Urinary bladder (tissue), 4 donors: ENCODE results near the gene SLC6A7. TPM values are rescaled to one million over a fixed set of nuclear protein-coding genes. Genes with fewer than 3 reads are reported as not detected.
"Not testable (repeated sequence)": the region's sequence is repeated elsewhere in the genome, so short reads cannot be mapped to it uniquely, and the experiment has no call there.

Experiments
- DNase-seq: peaks from one replicate; pipeline ENCODE4 v3.0.0-alpha.2; 2015; ENCODE audit errors: extremely low spot score
- H3K27ac ChIP-seq: one replicate; pipeline ENCODE4 v1.5.1; 2013; ENCODE audit warnings: low read depth, mild to moderate bottlenecking, moderate library complexity
- H3K36me3 ChIP-seq: one replicate; pipeline ENCODE4 v1.6.1; 2013; ENCODE audit warnings: mild to moderate bottlenecking, moderate library complexity; ENCODE audit not compliant: insufficient read depth
- H3K4me1 ChIP-seq: one replicate; pipeline ENCODE4 v1.6.1; 2013; ENCODE audit warnings: mild to moderate bottlenecking, moderate library complexity; ENCODE audit not compliant: insufficient read depth
- H3K4me3 ChIP-seq: one replicate; pipeline ENCODE4 v1.5.1; 2013; ENCODE audit warnings: low read depth, low read length
- WGBS: extraction: QIAGEN DNeasy Blood & Tissue Kit; methylation state at CpG from one replicate; pipeline ENCODE4 v1.1.7; 2013; 5-methylcytosine and 5-hydroxymethylcytosine counted together
- polyA plus RNA-seq: library from polyadenylated mRNA; stranded (reverse); fragments of 200-250 nt; gene quantifications from one replicate; pipeline ENCODE4 v1.2.3, GENCODE V29; 2013
- total RNA-seq: library from RNA; depleted of rRNA; stranded (reverse); fragments of >200 nt; gene quantifications from one replicate; pipeline ENCODE4 v1.2.3, GENCODE V29; 2014
- donor health status: healthy with polysubstance abuse.
- donor health status: healthy.

Gene SLC6A7
- total and polyA plus RNA-seq, 2 donors, result 0.01 TPM; not detected in 1

DNA sequence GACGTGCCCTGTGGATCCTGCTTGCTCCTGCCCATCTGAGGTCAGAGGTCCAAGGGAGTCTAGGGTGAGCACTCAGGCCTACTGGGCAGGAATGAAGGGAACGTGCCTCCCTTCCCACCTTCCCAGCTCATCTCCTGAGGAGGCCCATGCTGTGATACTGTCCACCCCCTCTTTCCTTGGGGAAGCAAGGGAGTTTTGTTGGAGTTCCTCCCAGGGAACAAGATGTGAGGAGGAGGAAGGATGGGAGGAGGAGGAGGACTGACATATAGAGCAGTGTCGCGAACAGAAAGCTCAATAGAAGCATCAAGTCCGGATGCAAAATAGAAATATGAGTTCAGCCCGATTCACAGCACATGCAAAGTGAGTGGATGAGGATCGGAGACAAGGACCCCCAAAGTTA is 41.0 kb downstream of the SLC6A7 start:
- Histone ChIP-seq H3K36me3 (no peaks in the 10 kb centered on the region), H3K4me1 (no peaks in the 10 kb centered on the region), H3K27ac (no peak overlapping the region), H3K4me3 (no peak overlapping the region)
- WGBS, result 88% methylated on average over 7 of the region's 7 CpGs
- DNase-seq, result no peak

DNA sequence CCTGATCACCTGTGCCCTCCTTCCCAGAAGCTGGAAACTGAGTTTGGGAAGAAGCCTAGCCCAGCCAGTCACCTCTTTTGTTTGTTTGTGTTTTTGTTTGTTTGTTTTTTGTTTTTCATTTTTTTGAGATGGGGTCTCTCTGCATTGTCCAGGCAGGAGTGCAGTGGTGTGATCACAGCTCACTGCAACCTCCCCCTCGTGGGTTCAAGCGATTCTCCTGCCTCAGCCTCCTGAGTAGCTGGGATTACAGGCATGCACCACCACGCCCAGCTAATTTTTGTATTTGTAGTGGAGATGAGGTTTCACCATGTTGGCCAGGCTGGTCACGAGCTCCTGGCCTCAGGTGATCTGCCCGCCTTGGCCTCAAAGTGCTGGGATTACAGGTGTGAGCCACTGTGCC is 43.8 kb downstream of the SLC6A7 start:
- H3K36me3 ChIP-seq, H3K27ac ChIP-seq, DNase-seq, H3K4me3 ChIP-seq, H3K4me1 ChIP-seq: not testable (repeated sequence)
- 91% methylated on average over 5 of the region's 5 CpGs for WGBS

DNA sequence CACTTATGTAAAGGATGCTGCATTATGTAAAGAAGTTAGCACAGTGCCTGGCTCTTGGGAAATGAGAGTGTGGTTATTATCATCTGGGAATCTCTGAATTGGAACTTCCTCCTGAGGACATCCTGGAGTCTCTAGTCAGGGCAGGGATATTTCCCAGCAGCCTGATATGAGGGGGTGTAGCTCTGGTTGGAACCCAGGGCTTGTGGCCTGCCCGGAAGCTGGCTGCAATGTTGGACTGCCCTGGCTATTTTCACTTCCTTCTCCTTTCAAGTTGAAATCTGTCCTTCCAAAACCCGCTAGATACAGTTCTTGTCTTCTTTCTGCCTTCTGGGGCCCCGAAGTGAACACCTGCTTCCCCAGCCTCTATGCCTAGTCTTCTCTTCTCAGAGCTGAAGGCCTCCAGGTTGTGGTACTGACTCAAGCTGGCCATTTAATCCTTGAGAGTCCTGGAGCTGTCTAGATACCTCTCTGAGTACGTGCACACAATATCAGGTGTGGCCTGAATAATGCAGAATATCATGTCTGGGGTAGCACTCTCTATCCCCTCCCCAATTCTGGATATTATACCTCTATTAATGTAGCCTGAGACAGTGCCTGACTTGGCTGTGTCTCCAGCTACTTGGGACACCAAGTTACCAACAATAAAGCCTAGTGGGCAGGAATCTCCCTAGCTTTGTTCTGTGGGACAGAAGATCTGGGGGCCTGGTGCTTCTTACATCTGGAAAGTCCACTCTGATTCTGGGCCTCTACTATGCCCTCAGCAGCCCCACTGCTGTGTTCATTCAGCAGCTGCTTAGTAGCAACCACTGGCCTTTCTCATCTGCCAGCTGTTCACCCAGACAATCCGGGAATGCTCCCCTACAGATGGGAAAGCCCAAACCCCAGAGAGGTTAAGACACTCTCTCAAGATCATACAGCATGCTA is 45.0 kb downstream of the SLC6A7 start:
- Histone ChIP-seq H3K27ac (no peak overlapping the region), H3K4me3 (no peak overlapping the region), H3K36me3 (no peaks in the 10 kb centered on the region), H3K4me1 (no peaks in the 10 kb centered on the region)
- DNase-seq, result no peak
- 76% methylated on average over 5 of the region's 5 CpGs for WGBS

DNA sequence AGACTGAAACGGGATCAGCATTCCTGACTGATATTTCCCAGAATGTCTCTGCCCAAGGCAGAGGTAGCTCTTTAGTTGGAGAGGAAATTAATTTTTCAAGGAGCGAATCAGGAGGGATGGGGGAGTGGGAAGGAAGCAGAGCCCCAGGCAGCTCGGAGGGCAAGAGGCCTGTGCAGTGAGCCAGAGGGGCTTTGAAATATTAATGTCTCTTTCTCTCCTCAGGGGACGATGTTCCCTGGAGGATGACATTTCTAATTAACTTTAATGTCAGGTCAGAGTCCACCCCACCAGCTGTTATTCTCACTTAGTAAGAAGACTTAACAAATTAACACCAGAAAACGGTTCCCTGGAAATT is 45.6 kb downstream of the SLC6A7 start:
- no peaks in the 10 kb centered on the region for H3K36me3 ChIP-seq
- no peak for DNase-seq
- no peak overlapping the region for H3K27ac ChIP-seq
- 87% methylated on average over 5 of the region's 5 CpGs for WGBS
- no peak overlapping the region for H3K4me3 ChIP-seq
- no peaks in the 10 kb centered on the region for H3K4me1 ChIP-seq

GRCh38 chr5:150236313-150236712 is 46.5 kb downstream of the SLC6A7 start:
- no peak for DNase-seq
- WGBS, result 92% methylated on average over 2 of the region's 2 CpGs
- no peaks in the 10 kb centered on the region for H3K4me1 ChIP-seq
- H3K4me3 ChIP-seq, result no peak overlapping the region
- H3K36me3 ChIP-seq, result no peaks in the 10 kb centered on the region
- H3K27ac ChIP-seq, result no peak overlapping the region

GRCh38 chr5:150236981-150237754 is 47.3 kb downstream of the SLC6A7 start:
- WGBS, result 92% methylated on average over 15 of the region's 15 CpGs
- H3K27ac ChIP-seq, result no peak overlapping the region
- no peaks in the 10 kb centered on the region for H3K4me1 ChIP-seq
- no peaks in the 10 kb centered on the region for H3K36me3 ChIP-seq
- DNase-seq, result no peak
- H3K4me3 ChIP-seq, result no peak overlapping the region

DNA sequence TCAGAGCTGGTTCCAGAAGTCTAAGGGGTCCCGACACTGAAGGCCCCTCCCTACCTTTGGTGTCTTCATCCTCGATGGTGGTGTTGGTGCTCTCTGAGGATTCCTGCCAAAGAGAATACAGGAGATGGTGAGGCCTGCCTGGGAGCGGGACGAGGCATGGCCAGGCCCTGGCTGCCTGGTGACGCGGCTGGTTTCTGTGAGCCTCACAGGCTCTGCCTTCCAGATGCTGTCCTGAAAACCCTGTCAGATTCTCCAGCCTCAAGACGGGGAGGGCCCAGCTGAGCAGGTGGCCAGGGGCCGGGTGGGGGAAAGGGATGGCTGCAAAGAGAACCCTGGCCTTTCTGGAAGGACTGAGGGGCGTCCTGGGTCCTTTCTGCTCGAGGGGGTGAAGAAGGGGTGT is 48.8 kb downstream of the SLC6A7 start:
- DNase-seq, result no peak
- H3K27ac ChIP-seq, result no peak overlapping the region
- no peaks in the 10 kb centered on the region for H3K36me3 ChIP-seq
- no peaks in the 10 kb centered on the region for H3K4me1 ChIP-seq
- H3K4me3 ChIP-seq, result no peak overlapping the region
- WGBS, result 90% methylated on average over 10 of the region's 10 CpGs

DNA sequence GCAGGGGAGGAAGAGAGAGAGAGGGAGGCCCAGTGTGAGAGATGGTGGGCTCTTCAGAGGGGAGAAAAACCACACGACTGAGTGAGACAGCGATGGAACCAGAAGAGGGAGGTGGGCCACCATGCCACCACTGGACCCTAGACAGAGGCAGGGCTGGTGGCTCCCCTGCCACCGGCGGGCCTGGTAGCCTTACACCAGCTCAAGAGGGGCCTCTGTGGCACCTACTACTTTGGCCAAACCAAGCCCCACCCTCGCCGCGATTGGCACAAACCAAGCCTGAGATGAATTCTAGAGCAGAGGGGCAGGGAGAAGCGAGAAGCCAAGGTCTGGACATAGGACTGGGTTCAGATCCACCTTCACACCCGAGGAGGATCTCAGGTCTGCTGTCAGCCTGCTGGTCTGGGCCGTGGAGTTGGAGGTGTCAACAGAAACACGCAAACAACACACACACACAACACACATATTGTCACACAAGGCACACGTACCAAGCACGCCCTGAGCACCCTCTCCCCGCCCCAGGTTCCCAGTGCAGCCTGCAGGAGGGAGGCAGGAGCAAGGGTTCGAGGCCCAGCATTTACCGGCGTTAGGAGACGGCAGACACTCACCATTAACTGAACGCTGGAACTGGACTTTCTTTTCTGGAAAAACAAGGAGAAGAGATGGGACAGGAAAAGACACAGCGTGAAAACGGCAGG is 49.4 kb downstream of the SLC6A7 start:
- H3K36me3 ChIP-seq, result no peaks in the 10 kb centered on the region
- no peak overlapping the region for H3K4me3 ChIP-seq
- WGBS, result 96% methylated on average over 21 of the region's 21 CpGs
- no peaks in the 10 kb centered on the region for H3K4me1 ChIP-seq
- no peak overlapping the region for H3K27ac ChIP-seq
- no peak for DNase-seq

GRCh38 chr5:150239794-150240122 is 49.9 kb downstream of the SLC6A7 start:
- no peaks in the 10 kb centered on the region for H3K36me3 ChIP-seq
- DNase-seq, result no peak
- H3K4me1 ChIP-seq, result no peaks in the 10 kb centered on the region
- H3K27ac ChIP-seq, result no peak overlapping the region
- 94% methylated on average over 7 of the region's 7 CpGs for WGBS
- H3K4me3 ChIP-seq, result no peak overlapping the region

- Histone ChIP-seq H3K27ac (no peak overlapping the region), H3K36me3 (no peaks in the 10 kb centered on the region), H3K4me1 (no peaks in the 10 kb centered on the region), H3K4me3 (no peak overlapping the region)
- DNase-seq, result no peak
- WGBS, result 65% methylated on average over 14 of the region's 14 CpGs
Measured at GRCh38 chr5:150241298-150242160, 51.7 kb downstream of the SLC6A7 start.

DNA sequence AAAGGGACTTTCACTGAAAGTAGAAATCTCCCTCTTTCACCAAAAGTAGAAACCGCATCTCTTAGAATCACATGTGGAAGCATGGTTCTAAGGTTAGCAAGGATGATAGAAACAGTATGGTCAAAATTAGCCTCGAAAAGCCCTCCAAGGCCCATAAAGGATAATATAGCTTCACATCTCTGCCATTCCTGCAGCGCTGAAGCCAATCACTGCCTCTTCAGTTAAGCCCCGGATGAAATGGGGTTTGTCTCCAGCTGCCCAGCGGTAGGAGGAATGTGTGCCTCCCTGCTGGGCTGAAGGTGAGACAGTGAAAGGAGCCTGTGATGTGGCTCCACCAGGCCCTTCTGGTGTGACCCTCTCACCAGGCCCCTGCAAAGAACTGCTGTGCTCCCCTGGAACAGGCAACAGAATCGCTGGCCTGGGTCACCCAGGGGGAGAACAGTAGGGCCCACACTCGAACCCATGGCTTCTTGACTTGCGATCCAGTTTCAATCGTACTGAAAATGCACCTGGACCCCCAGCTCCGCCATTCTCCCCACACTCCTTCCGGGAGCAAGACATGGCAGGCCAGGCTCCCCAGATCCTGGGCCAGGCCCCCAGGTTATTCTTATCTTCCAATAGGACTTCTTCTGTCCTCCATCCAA is 52.5 kb downstream of the SLC6A7 start:
- 88% methylated on average over 11 of the region's 11 CpGs for WGBS
- H3K4me1 ChIP-seq, result no peaks in the 10 kb centered on the region
- no peak overlapping the region for H3K27ac ChIP-seq
- no peaks in the 10 kb centered on the region for H3K36me3 ChIP-seq
- no peak overlapping the region for H3K4me3 ChIP-seq
- no peak for DNase-seq

- Histone ChIP-seq H3K4me1 (no peaks in the 10 kb centered on the region), H3K36me3 (no peaks in the 10 kb centered on the region), H3K27ac (no peak overlapping the region), H3K4me3 (no peak overlapping the region)
- 97% methylated on average over 4 of the region's 4 CpGs for WGBS
- DNase-seq, result no peak
Measured at GRCh38 chr5:150243590-150243989, 53.7 kb downstream of the SLC6A7 start.

DNA sequence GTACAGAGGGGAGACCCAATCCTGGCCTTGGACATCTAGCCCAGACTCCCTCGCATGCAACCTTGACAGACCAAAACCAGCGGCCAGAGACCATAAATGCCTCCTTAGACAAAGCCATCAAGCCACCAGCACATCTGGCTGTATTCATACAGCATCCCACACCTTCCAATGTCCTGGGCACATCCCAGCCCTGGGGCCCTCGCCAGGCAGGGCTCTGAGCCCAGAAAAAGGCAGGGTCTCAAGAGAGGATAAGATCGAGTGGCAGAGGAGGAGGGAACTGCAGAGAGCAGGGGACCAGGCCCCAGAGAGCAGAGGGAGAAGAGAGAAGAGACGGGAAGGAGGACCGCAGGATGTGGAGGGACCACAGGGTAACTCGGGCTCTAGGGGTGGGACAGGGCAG is 54.3 kb downstream of the SLC6A7 start:
- H3K36me3 ChIP-seq, result no peaks in the 10 kb centered on the region
- no peak overlapping the region for H3K27ac ChIP-seq
- no peaks in the 10 kb centered on the region for H3K4me1 ChIP-seq
- no peak for DNase-seq
- 71% methylated on average over 7 of the region's 7 CpGs for WGBS
- H3K4me3 ChIP-seq, result no peak overlapping the region
